T-helper 17 cell (primary cell): ENCODE measurements around the gene SEMA4G. TPM values are rescaled to one million over a fixed set of nuclear protein-coding genes. Genes with fewer than 3 reads are reported as not detected.
A peak's percentile ranks its signal among the peaks of the same experiment; 100 is the strongest.

Experiments
- ATAC-seq: fragments of 150-1000 bp; cut with Tn5 transposase; 2 replicates; pipeline ENCODE4 v1.10.0; 2021; ENCODE audit warnings: mild to moderate bottlenecking, moderate library complexity
- DNase-seq, 3 donors: peaks; one replicate each; pipeline versions ENCODE4 v3.0.0 to v3.0.0-alpha.2; 2020 to 2021
- H3K9me3 ChIP-seq: one replicate; pipeline ENCODE4 v1.7.0; 2013; ENCODE audit warnings: low read length, mild to moderate bottlenecking; ENCODE audit not compliant: control insufficient read depth, poor library complexity, severe bottlenecking
- H3K27ac Mint-ChIP-seq: one replicate; pipeline ENCODE4 v1.8.0; 2022; ENCODE audit warnings: mild to moderate bottlenecking, moderate library complexity, mixed read lengths
- H3K27me3 Mint-ChIP-seq: one replicate; pipeline ENCODE4 v1.8.0; 2022; ENCODE audit warnings: mixed read lengths
- H3K36me3 Mint-ChIP-seq: one replicate; pipeline ENCODE4 v1.8.0; 2022; ENCODE audit warnings: low read depth, mixed read lengths
- H3K4me1 Mint-ChIP-seq: one replicate; pipeline ENCODE4 v1.8.0; 2022; ENCODE audit warnings: mild to moderate bottlenecking, mixed read lengths
- H3K4me3 Mint-ChIP-seq: one replicate; pipeline ENCODE4 v1.8.0; 2022; ENCODE audit warnings: mild to moderate bottlenecking, moderate library complexity, mixed read lengths
- total RNA-seq, 4 donors: library from RNA in 2 of 4; stranded (reverse) in 2 of 4; gene quantifications; one replicate each; pipeline ENCODE4 v1.2.3 and lab custom pipeline; 2022 to 2026

The SEMA4G gene
- total RNA-seq, 2 donors from 2014 or later = 0.96 to 2.5 TPM

DNA sequence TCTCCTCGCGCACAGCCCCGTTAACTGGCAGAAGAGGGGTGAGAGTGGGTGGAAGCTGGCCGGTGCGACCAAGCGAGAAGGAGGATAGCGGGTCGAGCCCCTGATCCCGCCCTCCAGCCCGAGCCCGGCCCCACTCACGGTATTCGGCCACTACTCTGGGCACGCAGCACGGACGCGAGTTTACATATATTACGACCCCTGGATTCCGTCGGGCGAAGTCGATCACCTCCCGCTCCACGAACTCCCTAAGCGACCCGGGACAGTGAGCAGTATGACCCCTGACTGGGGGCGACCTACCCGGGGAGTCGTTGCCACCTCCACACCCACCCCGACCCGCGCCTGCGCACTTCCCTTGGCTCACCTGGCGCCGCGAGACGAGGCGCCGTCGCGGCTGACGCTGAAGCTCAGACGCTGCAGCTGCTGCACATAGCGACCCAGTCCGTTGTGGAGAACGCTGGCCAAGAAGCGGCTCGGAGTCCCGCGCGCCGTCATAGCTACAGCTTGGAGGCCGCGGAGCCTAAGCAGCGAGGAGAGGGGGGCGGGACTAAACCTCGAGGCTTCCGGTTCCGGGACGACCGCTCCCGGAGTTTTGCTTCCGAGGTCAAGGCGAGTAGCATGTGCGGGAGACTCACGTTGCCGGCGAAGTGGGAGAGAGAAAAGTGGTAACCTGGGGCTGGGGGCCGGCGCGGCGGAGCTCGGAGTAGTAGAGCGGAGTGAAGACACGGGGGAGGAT, 17.8 kb downstream of the SEMA4G start, which contains the start of the genes MRPL43 and TWNK:
MRPL43 (minus strand) TSS at position 546 of the 733 bp plus-strand sequence; CDS start at position 492, 54 bp downstream.
TWNK (plus strand) TSS at position 592 of the 733 bp plus-strand sequence. CDS start 668 bp downstream, outside the sequence.
- peak within 1 kb of the TSS; percentile 94 for H3K27ac Mint-ChIP-seq
- H3K36me3 Mint-ChIP-seq = peaks cover 17% of the 10 kb centered on the region
- H3K4me1 Mint-ChIP-seq = peaks cover 31% of the 10 kb centered on the region
- peak within 1 kb of the TSS; percentile 93 for H3K4me3 Mint-ChIP-seq
- H3K9me3 ChIP-seq = no peaks in the 10 kb centered on the region
- ATAC-seq (peak; percentile 96), DNase-seq (peak; percentile 76 to 78 (median 76))
- H3K27me3 Mint-ChIP-seq = no peaks in the 10 kb centered on the region

DNA sequence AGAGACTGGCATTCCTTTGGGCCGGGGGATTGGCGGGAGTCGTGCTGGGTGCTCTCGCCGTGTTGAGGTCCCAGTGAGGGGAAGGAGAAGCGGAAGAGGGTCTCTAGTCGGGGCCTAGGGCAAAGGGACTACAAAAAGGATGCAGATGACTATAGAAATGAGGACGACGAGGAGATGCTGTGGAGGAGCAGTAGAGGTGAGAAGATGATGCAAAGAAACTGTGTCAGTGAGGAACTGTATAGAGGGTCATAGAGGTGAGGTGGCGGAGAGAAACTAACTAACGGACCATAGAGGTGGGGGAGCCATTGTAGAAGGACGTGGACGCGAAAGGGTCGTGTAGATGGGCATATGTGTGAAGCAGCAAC, 18.4 kb downstream of the SEMA4G start:
- Mint-ChIP-seq H3K36me3 (peaks cover 15% of the 10 kb centered on the region), H3K4me1 (peaks cover 29% of the 10 kb centered on the region), H3K27me3 (no peaks in the 10 kb centered on the region), H3K27ac (peak overlapping the region; percentile 94), H3K4me3 (peak overlapping the region; percentile 93)
- DNase-seq = no peak
- ATAC-seq = no peak
- no peaks in the 10 kb centered on the region for H3K9me3 ChIP-seq

DNA sequence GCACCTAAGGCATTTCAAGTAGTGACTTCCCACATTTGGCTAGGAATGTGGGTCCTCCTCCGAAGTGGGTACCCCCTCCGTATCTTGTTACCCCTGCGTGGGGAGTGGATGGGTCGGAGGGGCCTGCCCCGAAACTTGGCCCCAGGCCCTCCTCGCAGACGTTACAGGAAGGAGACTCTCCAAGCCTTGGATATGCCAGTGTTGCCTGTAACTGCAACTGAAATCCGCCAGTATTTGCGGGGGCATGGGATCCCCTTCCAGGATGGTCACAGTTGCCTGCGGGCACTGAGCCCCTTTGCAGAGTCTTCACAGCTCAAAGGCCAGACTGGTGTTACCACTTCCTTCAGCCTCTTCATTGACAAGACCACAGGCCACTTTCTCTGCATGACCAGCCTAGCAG, 18.9 kb downstream of the SEMA4G start:
- peaks cover 14% of the 10 kb centered on the region for H3K36me3 Mint-ChIP-seq
- H3K4me1 Mint-ChIP-seq = peaks cover 26% of the 10 kb centered on the region
- ATAC-seq = no peak
- H3K9me3 ChIP-seq = no peaks in the 10 kb centered on the region
- peak overlapping the region; percentile 93 for H3K4me3 Mint-ChIP-seq
- DNase-seq = no peak
- H3K27me3 Mint-ChIP-seq = no peaks in the 10 kb centered on the region
- H3K27ac Mint-ChIP-seq = peak overlapping the region; percentile 94

DNA sequence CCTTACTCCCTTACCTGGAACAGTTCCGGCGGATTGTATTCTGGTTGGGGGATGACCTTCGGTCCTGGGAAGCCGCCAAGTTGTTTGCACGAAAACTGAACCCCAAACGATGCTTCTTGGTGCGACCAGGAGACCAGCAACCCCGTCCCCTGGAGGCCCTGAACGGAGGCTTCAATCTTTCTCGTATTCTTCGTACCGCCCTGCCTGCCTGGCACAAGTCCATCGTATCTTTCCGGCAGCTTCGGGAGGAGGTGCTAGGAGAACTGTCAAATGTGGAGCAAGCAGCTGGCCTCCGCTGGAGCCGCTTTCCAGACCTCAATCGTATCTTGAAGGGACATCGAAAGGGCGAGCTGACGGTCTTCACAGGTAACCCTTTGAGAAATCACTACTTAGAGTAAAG, 19.8 kb downstream of the SEMA4G start:
- H3K9me3 ChIP-seq = no peaks in the 10 kb centered on the region
- H3K27me3 Mint-ChIP-seq = no peaks in the 10 kb centered on the region
- peaks cover 16% of the 10 kb centered on the region for H3K36me3 Mint-ChIP-seq
- no peak overlapping the region for H3K4me3 Mint-ChIP-seq
- DNase-seq = no peak
- ATAC-seq = no peak
- peaks cover 28% of the 10 kb centered on the region for H3K4me1 Mint-ChIP-seq
- no peak overlapping the region for H3K27ac Mint-ChIP-seq

DNA sequence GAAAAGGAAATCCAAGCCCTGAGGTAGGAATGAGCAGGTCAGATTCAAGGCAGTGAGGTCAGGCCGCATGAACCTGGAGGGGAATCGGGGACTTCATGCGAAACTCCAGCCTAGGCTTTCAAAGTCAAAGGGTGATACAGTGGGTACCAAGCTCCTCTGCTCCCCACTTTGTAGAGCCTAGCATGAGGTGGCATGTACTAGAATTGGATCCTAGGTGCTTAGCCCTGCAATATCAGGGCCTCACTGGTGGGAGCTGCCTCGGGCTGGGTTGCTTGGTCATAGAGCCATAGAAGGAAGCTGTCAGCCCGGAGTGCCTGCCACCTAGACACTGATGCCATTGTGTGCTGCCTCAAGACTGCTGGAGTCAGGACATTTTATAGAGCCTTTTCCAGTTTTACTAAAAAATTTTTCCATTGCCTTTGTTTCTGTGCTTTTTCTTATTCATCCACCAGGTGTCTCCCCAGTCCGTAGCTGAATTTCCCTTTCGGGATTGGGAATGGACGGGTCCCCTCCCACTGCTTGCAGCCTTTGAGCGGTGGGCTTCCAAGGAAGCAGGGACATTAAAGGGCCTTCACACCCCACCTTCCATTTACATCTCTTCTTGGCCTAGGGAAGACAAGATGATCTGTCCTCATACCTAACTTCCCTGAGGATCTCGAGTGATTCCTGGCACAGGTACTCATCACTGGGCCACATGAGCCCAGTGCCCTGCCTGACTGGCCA, 24.8 kb downstream of the SEMA4G start:
- Mint-ChIP-seq H3K27me3 (no peaks in the 10 kb centered on the region), H3K27ac (no peak overlapping the region), H3K4me1 (peaks cover 30% of the 10 kb centered on the region), H3K4me3 (peak overlapping the region; percentile 49), H3K36me3 (peaks cover 14% of the 10 kb centered on the region)
- no peaks in the 10 kb centered on the region for H3K9me3 ChIP-seq
- DNase-seq (no peak), ATAC-seq (no peak)

DNA sequence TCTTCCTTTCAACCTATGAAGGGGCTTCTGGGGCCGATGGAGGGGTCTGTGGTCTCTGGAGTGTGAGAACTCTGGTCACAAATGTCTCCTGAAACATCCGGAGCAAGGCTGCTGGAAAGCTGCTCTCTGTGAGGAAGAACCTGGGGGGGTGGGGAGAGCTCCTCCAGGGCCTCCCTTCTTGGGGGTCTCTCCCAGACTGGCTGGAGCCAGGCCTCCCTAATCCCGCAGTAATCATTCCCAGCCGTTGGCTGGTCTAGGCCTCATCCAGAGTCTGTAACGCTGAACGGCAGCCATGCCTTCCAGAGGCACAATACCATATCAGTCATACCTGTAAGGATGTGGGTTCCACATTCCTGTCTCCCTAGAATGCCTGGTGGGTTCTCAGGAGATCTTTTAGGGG, 25.9 kb downstream of the SEMA4G start:
- H3K27ac Mint-ChIP-seq = no peak overlapping the region

DNA sequence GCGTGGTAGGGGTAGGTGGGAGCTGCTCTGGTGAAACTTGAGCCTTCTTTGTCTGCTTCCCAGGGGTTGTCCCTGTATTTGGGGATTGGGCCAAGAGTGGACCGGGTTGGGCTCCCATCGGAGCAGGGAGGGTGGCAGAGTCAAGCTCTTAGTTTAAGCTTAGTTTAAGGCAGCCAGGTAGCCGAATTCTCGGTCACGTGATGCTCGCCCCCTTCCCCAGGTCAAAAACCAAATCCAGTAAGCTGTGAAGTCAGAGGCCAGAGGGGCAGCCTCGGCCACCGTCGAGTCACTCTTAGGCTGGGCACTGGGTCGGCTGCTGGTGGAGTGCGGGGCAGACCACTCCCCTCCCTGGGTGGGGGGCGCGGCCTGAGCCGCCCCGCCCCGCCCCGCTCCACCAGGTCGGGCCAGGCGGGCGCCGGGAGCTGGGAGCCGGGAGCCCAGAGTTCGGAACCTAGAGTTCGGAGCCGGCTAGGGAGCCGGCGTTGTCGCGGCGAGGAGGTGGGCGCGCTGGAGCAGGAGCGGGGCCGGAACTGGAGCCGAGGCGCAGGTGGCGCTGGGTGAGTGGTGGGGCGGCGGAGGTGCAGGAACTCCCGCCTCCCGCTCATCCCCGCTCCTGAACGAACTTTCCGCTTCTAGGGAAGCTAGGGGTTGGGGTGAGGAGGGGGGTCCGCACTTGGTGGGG, 27.5 kb downstream of the SEMA4G start:
- Mint-ChIP-seq H3K27ac (peak overlapping the region; percentile 95), H3K27me3 (no peaks in the 10 kb centered on the region), H3K4me3 (peak overlapping the region; percentile 99), H3K36me3 (peaks cover 10% of the 10 kb centered on the region), H3K4me1 (peaks cover 29% of the 10 kb centered on the region)
- H3K9me3 ChIP-seq = no peaks in the 10 kb centered on the region
- ATAC-seq (peak; percentile 30), DNase-seq (peak in 2 of 3 donors; percentile 42 to 53)

More for the DNA sequence above, 25.9 kb downstream of the SEMA4G start:
- no peak for ATAC-seq
- no peaks in the 10 kb centered on the region for H3K9me3 ChIP-seq
- no peak for DNase-seq
- Mint-ChIP-seq H3K4me1 (peaks cover 30% of the 10 kb centered on the region), H3K4me3 (no peak overlapping the region), H3K36me3 (peaks cover 14% of the 10 kb centered on the region), H3K27me3 (no peaks in the 10 kb centered on the region)

DNA sequence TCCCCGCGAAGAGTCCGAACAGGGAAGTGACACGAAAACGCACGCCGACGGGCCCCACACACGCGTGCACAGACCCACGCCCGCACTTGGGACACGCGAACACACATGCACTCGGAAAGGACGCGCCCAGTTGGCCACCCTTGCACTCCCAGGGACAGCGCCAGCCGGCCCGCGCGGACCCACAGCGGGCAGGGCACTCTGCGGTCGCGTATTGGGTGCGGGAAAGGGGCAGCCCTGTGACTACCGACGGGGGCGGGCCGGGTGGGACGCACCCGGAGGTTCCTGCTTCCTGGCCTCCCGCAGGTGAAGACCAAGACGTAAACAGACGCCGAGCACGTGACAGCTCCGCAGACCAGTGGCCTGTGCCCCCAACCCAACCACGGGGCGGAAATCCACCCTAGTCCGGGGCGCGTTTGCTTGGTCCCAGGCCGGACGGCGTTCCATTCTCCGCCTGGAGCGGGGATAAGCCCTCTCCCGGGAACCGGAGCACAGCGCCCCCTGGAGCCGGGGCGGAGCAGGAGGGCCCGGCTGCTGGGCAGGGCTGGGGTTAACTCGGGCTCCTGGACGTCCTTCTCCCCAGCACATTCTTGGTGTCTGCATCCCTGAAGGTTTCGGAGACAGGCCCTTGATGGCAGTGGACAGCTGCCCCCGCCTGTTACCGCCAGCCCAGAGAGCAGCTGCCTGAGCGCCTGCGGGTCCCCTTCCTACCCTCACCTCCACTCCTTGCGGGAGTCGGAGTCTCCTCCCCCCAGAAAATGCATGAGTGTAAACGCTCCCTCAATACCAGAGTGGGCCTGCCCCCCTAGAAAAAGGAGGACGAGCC, 28.3 kb downstream of the SEMA4G start:
- Mint-ChIP-seq H3K27ac (peak overlapping the region; percentile 95), H3K4me3 (peak overlapping the region; percentile 99), H3K36me3 (peaks cover 10% of the 10 kb centered on the region), H3K27me3 (no peaks in the 10 kb centered on the region), H3K4me1 (peaks cover 29% of the 10 kb centered on the region)
- no peaks in the 10 kb centered on the region for H3K9me3 ChIP-seq
- DNase-seq = peak; percentile 66 to 78 (median 68)
- peak; percentile 63 for ATAC-seq

DNA sequence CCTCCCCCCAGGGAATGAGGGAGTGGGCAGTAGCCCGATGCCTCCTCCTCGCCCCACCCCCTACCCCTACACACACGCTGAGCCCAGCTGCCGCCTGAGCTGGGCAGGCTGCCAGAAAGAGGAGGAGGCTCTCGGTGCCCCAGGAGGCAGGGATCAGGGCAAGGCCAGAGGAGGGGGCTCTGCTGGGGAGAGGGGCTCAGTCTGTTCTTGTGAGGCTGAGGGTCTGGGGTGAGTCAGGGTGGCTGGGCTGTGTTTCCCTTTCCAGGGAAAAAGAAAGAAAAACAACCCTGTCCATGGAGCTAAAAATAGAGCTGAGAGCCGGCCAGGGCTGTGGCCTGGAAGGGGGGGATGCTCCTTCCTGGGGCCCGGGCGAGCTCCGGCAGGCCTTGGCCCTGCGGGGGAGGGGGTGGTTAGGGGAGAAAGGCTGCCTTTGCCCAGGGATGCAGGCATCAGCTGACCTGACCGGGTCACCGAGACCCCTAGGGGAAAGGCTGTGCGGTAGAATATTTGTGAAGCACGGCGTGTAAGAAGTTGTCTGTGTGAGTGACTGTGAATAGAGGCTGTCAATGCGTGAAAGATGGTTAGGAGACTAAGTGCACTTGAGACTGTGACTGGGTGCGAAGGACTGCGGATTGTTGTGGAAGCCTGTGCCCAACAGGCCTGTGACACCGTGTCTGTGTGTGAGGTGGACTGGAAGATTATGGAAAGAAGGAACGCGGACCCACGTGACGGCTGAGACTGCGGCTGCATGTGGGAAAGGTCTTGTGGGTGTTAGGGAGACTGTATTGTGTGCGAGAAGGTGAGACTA, 29.1 kb downstream of the SEMA4G start:
- Mint-ChIP-seq H3K4me3 (peak overlapping the region; percentile 99), H3K27ac (peak overlapping the region; percentile 95), H3K4me1 (peaks cover 29% of the 10 kb centered on the region), H3K36me3 (peaks cover 10% of the 10 kb centered on the region), H3K27me3 (no peaks in the 10 kb centered on the region)
- H3K9me3 ChIP-seq = no peaks in the 10 kb centered on the region
- DNase-seq (peak; percentile 48 to 56 (median 53)), ATAC-seq (peak; percentile 45)

DNA sequence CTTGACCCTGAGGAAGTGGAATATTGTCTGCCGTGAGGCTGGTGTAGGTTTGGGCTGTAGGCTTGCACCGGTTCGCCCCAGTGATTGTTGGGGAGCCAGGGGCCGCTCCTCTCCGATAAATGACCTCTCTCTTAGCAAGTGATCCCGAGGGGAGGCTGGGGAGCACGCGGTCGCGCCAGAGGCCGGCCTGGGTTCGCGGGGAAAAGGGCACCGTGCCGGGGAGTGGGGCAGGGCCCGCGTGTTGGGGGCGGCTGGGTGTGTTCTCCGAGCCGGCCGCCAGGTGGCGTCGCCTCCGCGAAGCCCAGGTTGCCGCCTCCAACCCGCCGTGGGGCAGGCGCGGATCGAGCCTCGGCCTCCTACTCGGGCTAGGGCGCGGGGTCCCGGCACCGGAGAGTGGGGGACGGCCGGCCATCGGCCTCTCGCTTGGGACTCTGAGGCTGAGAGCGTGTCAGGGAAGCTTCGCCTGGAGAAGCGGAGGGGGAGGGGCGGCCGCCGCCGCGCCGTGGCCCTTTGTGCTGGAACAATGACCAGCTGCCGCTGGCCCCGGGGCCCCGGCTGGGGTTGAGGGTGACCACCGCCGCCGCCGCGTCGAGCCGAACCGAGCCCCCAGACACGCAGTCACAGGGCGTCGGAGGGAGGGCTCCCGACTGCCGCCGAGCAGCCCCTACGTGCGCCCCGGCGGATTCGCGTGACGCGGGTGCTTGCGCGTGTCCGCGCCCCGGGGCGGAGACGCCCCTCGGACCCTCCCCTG, 29.9 kb downstream of the SEMA4G start:
- H3K36me3 Mint-ChIP-seq = peaks cover 7% of the 10 kb centered on the region
- H3K9me3 ChIP-seq = no peaks in the 10 kb centered on the region
- H3K4me3 Mint-ChIP-seq = peak overlapping the region; percentile 99
- peaks cover 26% of the 10 kb centered on the region for H3K4me1 Mint-ChIP-seq
- H3K27ac Mint-ChIP-seq = peak overlapping the region; percentile 95
- ATAC-seq (peak; percentile 73), DNase-seq (peak; percentile 70 to 78 (median 74))
- no peaks in the 10 kb centered on the region for H3K27me3 Mint-ChIP-seq

DNA sequence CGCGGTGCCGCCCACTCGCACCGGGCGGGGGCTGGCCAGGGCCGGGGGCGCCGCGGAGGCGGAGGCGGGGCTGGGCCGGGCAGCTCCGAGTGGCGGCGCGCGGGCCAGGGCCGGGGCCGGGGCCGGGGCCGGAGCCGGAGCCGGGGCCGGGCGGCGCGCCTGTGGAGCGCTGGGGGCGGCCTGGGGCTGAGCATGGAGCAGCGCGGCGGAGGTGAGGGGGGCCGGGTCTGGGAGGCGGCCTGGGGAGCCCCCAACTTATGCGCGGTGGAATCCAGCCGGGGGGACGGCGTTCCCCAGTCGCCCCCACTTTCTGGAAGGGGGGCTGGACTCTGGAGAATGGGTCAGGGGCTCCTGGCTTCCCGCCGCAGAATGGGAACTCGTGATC, 30.4 kb downstream of the SEMA4G start, which contains the start of gene LZTS2:
LZTS2 (plus strand) TSS at position 67 of the 385 bp plus-strand sequence. CDS start 2,731 bp downstream, outside the sequence.
- no peaks in the 10 kb centered on the region for H3K9me3 ChIP-seq
- H3K4me1 Mint-ChIP-seq = peaks cover 26% of the 10 kb centered on the region
- peak within 1 kb of the TSS; percentile 99 for H3K4me3 Mint-ChIP-seq
- H3K27ac Mint-ChIP-seq = peak within 1 kb of the TSS; percentile 95
- ATAC-seq = no peak
- no peaks in the 10 kb centered on the region for H3K27me3 Mint-ChIP-seq
- DNase-seq = no peak
- H3K36me3 Mint-ChIP-seq = peaks cover 7% of the 10 kb centered on the region
